ENCODE results near the gene NUDT5.

- TF ChIP-seq CTCF (IDR thresholded peaks at IDR 0.05) (no peak), POLR2A (IDR thresholded peaks at IDR 0.05) (no peak)
These were observed 51.2 kb downstream of the NUDT5 start for GRCh38 chr10:12144538-12144937.

Data from body of pancreas (tissue), 4 donors.